Measurements from ENCODE around the gene FARP2.

DNA sequence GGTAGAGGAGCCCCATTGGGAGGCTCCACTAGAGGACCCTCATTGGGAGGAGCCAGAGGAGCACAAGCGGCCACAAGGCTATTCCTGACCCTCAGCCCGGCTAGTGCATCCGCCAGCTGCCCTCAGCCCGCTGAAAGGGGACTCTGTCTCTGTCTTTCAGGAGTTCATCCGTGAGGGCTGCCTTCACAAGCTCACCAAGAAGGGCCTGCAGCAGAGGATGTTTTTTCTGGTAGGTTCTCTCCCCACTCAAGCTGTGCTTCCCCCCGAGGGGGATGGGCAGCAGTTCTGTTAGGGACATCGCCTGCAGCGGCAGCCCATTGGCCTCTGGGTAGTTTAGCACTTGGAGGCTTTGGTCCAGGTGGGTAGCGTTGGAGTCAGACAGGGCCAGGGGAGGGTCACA, 127.2 kb downstream of the FARP2 start:
- TF ChIP-seq, protein P1, sequence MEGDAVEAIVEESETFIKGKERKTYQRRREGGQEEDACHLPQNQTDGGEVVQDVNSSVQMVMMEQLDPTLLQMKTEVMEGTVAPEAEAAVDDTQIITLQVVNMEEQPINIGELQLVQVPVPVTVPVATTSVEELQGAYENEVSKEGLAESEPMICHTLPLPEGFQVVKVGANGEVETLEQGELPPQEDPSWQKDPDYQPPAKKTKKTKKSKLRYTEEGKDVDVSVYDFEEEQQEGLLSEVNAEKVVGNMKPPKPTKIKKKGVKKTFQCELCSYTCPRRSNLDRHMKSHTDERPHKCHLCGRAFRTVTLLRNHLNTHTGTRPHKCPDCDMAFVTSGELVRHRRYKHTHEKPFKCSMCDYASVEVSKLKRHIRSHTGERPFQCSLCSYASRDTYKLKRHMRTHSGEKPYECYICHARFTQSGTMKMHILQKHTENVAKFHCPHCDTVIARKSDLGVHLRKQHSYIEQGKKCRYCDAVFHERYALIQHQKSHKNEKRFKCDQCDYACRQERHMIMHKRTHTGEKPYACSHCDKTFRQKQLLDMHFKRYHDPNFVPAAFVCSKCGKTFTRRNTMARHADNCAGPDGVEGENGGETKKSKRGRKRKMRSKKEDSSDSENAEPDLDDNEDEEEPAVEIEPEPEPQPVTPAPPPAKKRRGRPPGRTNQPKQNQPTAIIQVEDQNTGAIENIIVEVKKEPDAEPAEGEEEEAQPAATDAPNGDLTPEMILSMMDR (IDR thresholded peaks at IDR 0.05), result no peak
- no peak for TF ChIP-seq POLR2A (IDR thresholded peaks at IDR 0.05)
- no peak for TF ChIP-seq EP300 (IDR thresholded peaks at IDR 0.05)
